ENCODE measurements around the gene SCOC. TPM values are rescaled to one million over a fixed set of nuclear protein-coding genes. Genes with fewer than 3 reads are reported as not detected.

The SCOC gene
- total and polyA plus RNA-seq, 9 of the 15 experiments (the other 6 are each of a cell fraction or from before 2014, with no cell fraction given) = 16.8 to 110 (median 46.7) TPM

GRCh38 chr4:140332734-140333133, 40.7 kb upstream of the SCOC start:
- TF ChIP-seq ZNF431 (CRISPR knock-in tag; IDR thresholded peaks at IDR 0.05) (no peak), ARHGAP35 (IDR thresholded peaks at IDR 0.05; ENCODE audit: partially characterized antibody) (no peak), HMGXB4 (CRISPR knock-in tag; IDR thresholded peaks at IDR 0.05) (no peak), KDM2B (CRISPR knock-in tag; IDR thresholded peaks at IDR 0.05) (no peak), TARDBP (IDR thresholded peaks at IDR 0.05) (no peak), ZNF766 (CRISPR knock-in tag; conservative IDR thresholded peaks at IDR 0.05) (no peak), MED1 (CRISPR knock-in tag; IDR thresholded peaks at IDR 0.05; ENCODE audit: borderline replicate concordance) (no peak), ZNF41 (CRISPR knock-in tag; conservative IDR thresholded peaks at IDR 0.05) (no peak), ZKSCAN1 (IDR thresholded peaks at IDR 0.05; ENCODE audit: low read depth, low read length) (no peak), ZNF165 (CRISPR knock-in tag; IDR thresholded peaks at IDR 0.05; ENCODE audit: borderline replicate concordance) (no peak)

More at GRCh38 chr4:140332734-140333133, 40.7 kb upstream of the SCOC start:
- H3K9ac ChIP-seq (ENCODE audit: insufficient read depth in 1 of 2, low read depth in 2 of 2, low read length in 2 of 2) = no peak overlapping the region
- H3K4me3 ChIP-seq = no peak overlapping the region
- no peaks in the 10 kb centered on the region for H3K9me3 ChIP-seq (replicated peaks; ENCODE audit: control insufficient read depth, insufficient read depth, low read depth, low read length)
- H3K79me2 ChIP-seq (ENCODE audit: control insufficient read depth, insufficient read depth, low read length) = no peaks in the 10 kb centered on the region
- FAIRE-seq (no peak), DNase-seq (ENCODE audit: extremely low read depth in 1 of 4, low spot score in 3 of 4) (no peak), ATAC-seq (peak; percentile 36; the same call in 2 of the 3 replicates)
- no peak overlapping the region for H2AFZ ChIP-seq (ENCODE audit: low read depth, low read length)
- CTCF ChIA-PET (ENCODE audit: low intra/inter-chr PET ratio) = no interaction called here
- intact Hi-C loops (cut with micrococcal nuclease) = no loop called here
- in situ Hi-C loops (cut with MboI) = no loop called here
- 0% methylated on average over 2 of the region's 2 CpGs for WGBS (ENCODE audit: insufficient coverage, low coverage, missing lambda C conversion rate)
- H3K27me3 ChIP-seq (ENCODE audit: control insufficient read depth in 2 of 2, insufficient read depth in 2 of 2, low read length in 2 of 2) = no peaks in the 10 kb centered on the region
- no peaks in the 10 kb centered on the region for H3K9me1 ChIP-seq (ENCODE audit: control insufficient read depth, insufficient read depth, low read length)
- H3K4me2 ChIP-seq (ENCODE audit: insufficient read depth, low read length) = no peak overlapping the region
- H3K4me1 ChIP-seq (replicated peaks in 1 of 2; ENCODE audit: control insufficient read depth in 2 of 2, insufficient read depth in 2 of 2, low read length in 2 of 2) = peaks cover 0 to 4% of the 10 kb centered on the region in 2 experiments; a peak in 1 of 5 replicates
- no peaks in the 10 kb centered on the region for H4K20me1 ChIP-seq (replicated peaks; ENCODE audit: control insufficient read depth, insufficient read depth, low read length)
- H3K27ac ChIP-seq (ENCODE audit: extremely low read depth, low read depth, low read length) = no peak overlapping the region
- H3K36me3 ChIP-seq (ENCODE audit: control insufficient read depth, insufficient read depth, low read length) = no peaks in the 10 kb centered on the region
- no TSS peak for BruUV-seq (replicated peaks)
- POLR2A ChIA-PET = no interaction called here
